ENCODE measurements around the gene MRPS15. TPM values are rescaled to one million over a fixed set of nuclear protein-coding genes. Genes with fewer than 3 reads are reported as not detected.
A peak's percentile ranks its signal among the peaks of the same experiment; 100 is the strongest.

Gene MRPS15
- total RNA-seq, 4 donors from 2014 or later = 106 to 215 (median 160) TPM

DNA sequence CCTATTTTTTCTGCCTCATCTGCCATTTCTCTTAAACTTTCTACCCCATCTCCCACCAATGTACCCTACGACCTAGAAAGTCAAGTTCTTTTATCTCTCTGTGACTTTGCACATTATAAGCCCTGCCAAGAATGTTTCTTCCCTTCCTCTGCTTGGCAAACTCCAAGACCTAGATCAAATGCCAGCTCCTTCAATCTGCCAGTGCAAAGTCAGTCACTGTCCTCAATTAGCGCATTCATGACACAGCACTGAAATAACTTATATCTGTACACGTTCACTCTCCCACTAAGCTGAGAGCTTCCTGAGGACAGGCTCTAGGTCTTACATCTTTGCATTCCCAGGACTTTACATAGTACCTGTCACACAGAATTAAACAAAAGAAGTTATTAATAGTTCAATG is 45.0 kb downstream of the MRPS15 start:
- H3K36me3 ChIP-seq = peaks cover 0 to 6% of the 10 kb centered on the region in 2 donors
- TF ChIP-seq CTCF (IDR thresholded peaks at IDR 0.05 in 4 of 5, conservative IDR thresholded peaks at IDR 0.05 in 1 of 5) (no peak), POLR2A (IDR thresholded peaks at IDR 0.05) (no peak)
- H3K27me3 ChIP-seq = no peaks in the 10 kb centered on the region
- in situ Hi-C loops (cut with MboI; ENCODE audit: low sequenced_read_pairs in 4 of 4) (loop anchor here (5.0 to 25.0 kb wide), 6 partner anchors 64 to 324 kb away; partner anchors contain the start of genes EVA1B (in 1 of the 4) and SH3D21 (in 1 of the 4)), intact Hi-C loops (cut with DNase I; ENCODE audit: low total_unique reads) (no loop called here)
- DNase-seq (peak; percentile 15 to 45), ATAC-seq (peak; percentile 74 to 77)
- no peak overlapping the region for H3K4me3 ChIP-seq
- no peaks in the 10 kb centered on the region for H3K9me3 ChIP-seq
- H3K4me1 ChIP-seq = peaks cover 21 to 24% of the 10 kb centered on the region in 2 donors
- H3K27ac ChIP-seq = peak overlapping the region; percentile 56 to 85 (median 74)

- no peak for ATAC-seq
- Histone ChIP-seq H3K9me3 (no peaks in the 10 kb centered on the region), H3K27ac (peak overlapping the region in 1 of 4 donors; percentile 34), H3K27me3 (no peaks in the 10 kb centered on the region), H3K4me3 (no peak overlapping the region), H3K4me1 (peaks cover 21 to 24% of the 10 kb centered on the region in 2 donors), H3K36me3 (peaks cover 0 to 6% of the 10 kb centered on the region in 2 donors)
- TF ChIP-seq POLR2A (IDR thresholded peaks at IDR 0.05) (no peak), CTCF (IDR thresholded peaks at IDR 0.05 in 4 of 5, conservative IDR thresholded peaks at IDR 0.05 in 1 of 5) (no peak)
- in situ Hi-C loops (cut with MboI; ENCODE audit: low sequenced_read_pairs in 4 of 4) (loop anchor here (5.0 to 25.0 kb wide), 6 partner anchors 63 to 323 kb away; partner anchors contain the start of genes EVA1B (in 1 of the 4) and SH3D21 (in 1 of the 4)), intact Hi-C loops (cut with DNase I; ENCODE audit: low total_unique reads) (no loop called here)
- no peak for DNase-seq
Observed at GRCh38 chr1:36417931-36418330, 46.3 kb downstream of the MRPS15 start.

DNA sequence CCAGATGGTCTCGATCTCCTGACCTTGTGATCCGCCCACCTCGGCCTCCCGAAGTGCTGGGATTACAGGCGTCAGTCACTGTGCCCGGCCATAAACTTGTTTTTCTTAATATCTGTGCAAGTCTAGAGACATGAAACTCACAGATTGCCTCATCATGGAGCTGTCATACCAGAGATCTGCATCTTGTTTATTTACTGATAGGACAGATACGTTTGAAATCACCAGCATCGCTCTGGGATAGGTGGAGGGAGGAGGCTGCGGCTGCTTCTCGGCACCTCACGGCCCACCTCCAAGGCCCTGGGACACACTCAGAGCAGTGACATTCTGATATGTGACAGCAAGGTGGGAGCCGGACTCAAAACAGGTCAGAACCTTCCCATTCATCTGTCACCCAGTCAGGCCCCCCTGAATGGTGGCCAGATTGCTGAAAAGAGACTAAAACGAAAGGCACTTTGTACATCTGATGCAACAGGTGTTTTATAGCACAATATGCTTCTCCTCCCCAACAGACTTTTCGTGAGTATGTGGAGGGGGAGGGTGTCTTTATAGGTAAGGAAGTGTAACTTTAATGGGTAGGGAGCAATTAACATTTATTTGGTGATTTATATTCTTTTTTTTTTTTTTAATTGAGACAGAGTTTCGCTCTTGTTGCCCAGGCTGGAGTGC is 48.4 kb downstream of the MRPS15 start:
- Histone ChIP-seq H3K27ac (no peak overlapping the region), H3K36me3 (no peaks in the 10 kb centered on the region), H3K4me3 (no peak overlapping the region), H3K27me3 (no peaks in the 10 kb centered on the region), H3K4me1 (peaks cover 21 to 22% of the 10 kb centered on the region in 2 donors), H3K9me3 (no peaks in the 10 kb centered on the region)
- TF ChIP-seq CTCF (IDR thresholded peaks at IDR 0.05 in 4 of 5, conservative IDR thresholded peaks at IDR 0.05 in 1 of 5) (no peak), POLR2A (IDR thresholded peaks at IDR 0.05) (no peak)
- no peak for DNase-seq
- in situ Hi-C loops (cut with MboI; ENCODE audit: low sequenced_read_pairs in 4 of 4) (loop anchor here (5.0 to 25.0 kb wide), 6 partner anchors 61 to 321 kb away; partner anchors contain the start of genes EVA1B (in 1 of the 4) and SH3D21 (in 1 of the 4)), intact Hi-C loops (cut with DNase I; ENCODE audit: low total_unique reads) (no loop called here)
- no peak for ATAC-seq

DNA sequence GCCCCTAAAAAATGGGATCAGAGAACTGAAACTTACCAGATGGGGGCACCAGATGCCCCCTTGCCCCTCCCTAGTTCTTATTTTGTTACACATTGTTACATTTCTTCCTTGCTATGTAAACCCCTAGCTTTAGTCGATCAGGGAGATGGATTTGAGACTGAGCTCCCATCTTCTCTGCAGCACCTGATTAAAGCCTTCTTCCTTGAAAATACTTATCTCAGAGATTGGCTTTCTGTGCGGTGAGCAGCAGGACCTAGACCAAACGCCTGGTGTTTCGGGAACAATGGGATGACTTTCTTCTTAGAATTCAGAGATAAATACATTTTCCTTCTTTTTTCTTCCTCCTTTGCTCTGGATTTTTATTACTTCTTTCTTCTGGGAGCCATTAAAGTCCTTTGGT is 49.8 kb downstream of the MRPS15 start:
- Histone ChIP-seq H3K4me3 (no peak overlapping the region), H3K27me3 (no peaks in the 10 kb centered on the region), H3K36me3 (no peaks in the 10 kb centered on the region), H3K4me1 (peaks cover 7 to 8% of the 10 kb centered on the region in 2 donors), H3K9me3 (no peaks in the 10 kb centered on the region), H3K27ac (no peak overlapping the region)
- DNase-seq = no peak
- no peak for ATAC-seq
- TF ChIP-seq CTCF (IDR thresholded peaks at IDR 0.05 in 4 of 5, conservative IDR thresholded peaks at IDR 0.05 in 1 of 5) (no peak), POLR2A (IDR thresholded peaks at IDR 0.05) (no peak)
- in situ Hi-C loops (cut with MboI; ENCODE audit: low sequenced_read_pairs in 4 of 4) (loop anchor here (10.0 to 25.0 kb wide), 5 partner anchors 60 to 320 kb away; partner anchors contain the start of genes EVA1B (in 1 of the 4) and SH3D21 (in 1 of the 4)), intact Hi-C loops (cut with DNase I; ENCODE audit: low total_unique reads) (no loop called here)
